ENCODE data around the gene NNAT. TPM values are rescaled to one million over a fixed set of nuclear protein-coding genes. Genes with fewer than 3 reads are reported as not detected.
"Not testable (repeated sequence)": the region's sequence is repeated elsewhere in the genome, so short reads cannot be mapped to it uniquely, and the experiment has no call there.

NNAT gene
- total RNA-seq, 2 donors from 2014 or later: 0.52 TPM; not detected in 1

GRCh38 chr20:37543828-37544227 is 22.8 kb downstream of the NNAT start:
- Histone ChIP-seq H3K27me3 (no peaks in the 10 kb centered on the region), H3K36me3 (replicated peaks in 1 of 2; ENCODE audit: insufficient read depth in 1 of 2, low read depth in 2 of 2) (no peaks in the 10 kb centered on the region), H3K27ac (no peak overlapping the region), H3K4me1 (no peaks in the 10 kb centered on the region), H3K4me3 (no peak overlapping the region), H3K9me3 (no peaks in the 10 kb centered on the region)
- no peak for TF ChIP-seq POLR2A (IDR thresholded peaks at IDR 0.05)
- 64 to 67% methylated on average over 3 of the region's 3 CpGs for WGBS, 2 donors
- ATAC-seq: no peak
- intact Hi-C loops (cut with DNase I): no loop called here
- no peak for DNase-seq

DNA sequence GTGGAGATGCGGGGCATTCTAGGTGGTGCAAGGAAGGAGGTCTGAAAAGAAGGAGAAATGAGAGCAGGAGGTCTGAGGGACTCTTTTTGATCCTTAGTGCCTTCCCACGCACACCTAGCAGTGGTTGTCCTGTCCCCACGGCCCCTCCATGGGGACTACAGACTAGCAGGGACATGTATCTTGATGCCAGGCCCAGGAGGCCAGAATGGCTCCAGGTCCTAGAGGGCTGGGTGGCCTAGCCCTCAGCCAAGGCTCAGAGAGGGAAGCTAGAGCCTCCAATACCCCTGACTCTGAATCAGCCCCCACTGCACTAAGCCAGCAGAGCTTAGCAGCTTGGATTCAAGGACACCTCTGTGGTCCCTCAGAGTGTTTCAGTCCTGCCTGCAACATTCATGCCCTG is 23.3 kb downstream of the NNAT start:
- ATAC-seq: no peak
- no peak for DNase-seq
- TF ChIP-seq, protein P1, sequence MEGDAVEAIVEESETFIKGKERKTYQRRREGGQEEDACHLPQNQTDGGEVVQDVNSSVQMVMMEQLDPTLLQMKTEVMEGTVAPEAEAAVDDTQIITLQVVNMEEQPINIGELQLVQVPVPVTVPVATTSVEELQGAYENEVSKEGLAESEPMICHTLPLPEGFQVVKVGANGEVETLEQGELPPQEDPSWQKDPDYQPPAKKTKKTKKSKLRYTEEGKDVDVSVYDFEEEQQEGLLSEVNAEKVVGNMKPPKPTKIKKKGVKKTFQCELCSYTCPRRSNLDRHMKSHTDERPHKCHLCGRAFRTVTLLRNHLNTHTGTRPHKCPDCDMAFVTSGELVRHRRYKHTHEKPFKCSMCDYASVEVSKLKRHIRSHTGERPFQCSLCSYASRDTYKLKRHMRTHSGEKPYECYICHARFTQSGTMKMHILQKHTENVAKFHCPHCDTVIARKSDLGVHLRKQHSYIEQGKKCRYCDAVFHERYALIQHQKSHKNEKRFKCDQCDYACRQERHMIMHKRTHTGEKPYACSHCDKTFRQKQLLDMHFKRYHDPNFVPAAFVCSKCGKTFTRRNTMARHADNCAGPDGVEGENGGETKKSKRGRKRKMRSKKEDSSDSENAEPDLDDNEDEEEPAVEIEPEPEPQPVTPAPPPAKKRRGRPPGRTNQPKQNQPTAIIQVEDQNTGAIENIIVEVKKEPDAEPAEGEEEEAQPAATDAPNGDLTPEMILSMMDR (IDR thresholded peaks at IDR 0.05): no peak
- no peak for TF ChIP-seq POLR2A (IDR thresholded peaks at IDR 0.05)
- H3K36me3 ChIP-seq (replicated peaks in 1 of 2; ENCODE audit: insufficient read depth in 1 of 2, low read depth in 2 of 2): no peaks in the 10 kb centered on the region
- WGBS, 2 donors: 48 to 57% methylated on average over 3 of the region's 3 CpGs
- H3K9me3 ChIP-seq: no peaks in the 10 kb centered on the region
- H3K27me3 ChIP-seq: no peaks in the 10 kb centered on the region
- no peak overlapping the region for H3K4me3 ChIP-seq
- no peaks in the 10 kb centered on the region for H3K4me1 ChIP-seq
- intact Hi-C loops (cut with DNase I): no loop called here
- no peak overlapping the region for H3K27ac ChIP-seq

DNA sequence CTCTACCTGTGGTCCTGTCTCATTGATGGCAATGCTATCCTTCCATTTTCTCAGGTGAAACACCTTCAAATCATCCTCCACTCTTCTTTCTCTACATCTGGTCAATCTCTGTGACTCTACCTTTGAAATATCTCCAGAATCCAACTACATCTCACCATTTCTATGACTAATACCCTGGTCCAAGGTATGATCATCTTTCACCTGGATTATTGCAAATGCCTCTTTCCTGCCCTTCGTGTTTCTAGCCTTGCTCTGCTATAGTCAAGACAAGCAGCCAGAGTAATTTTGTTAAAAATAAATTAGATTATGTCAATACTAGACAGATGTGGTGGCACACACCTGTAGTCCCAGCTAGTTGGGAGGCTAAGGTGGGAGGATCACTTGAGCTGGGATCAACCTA is 24.5 kb downstream of the NNAT start:
- Histone ChIP-seq H3K4me3 (no peak overlapping the region), H3K27me3 (no peaks in the 10 kb centered on the region), H3K36me3 (replicated peaks in 1 of 2; ENCODE audit: insufficient read depth in 1 of 2, low read depth in 2 of 2) (no peaks in the 10 kb centered on the region), H3K4me1 (no peaks in the 10 kb centered on the region), H3K9me3 (no peaks in the 10 kb centered on the region), H3K27ac (no peak overlapping the region)
- TF ChIP-seq, protein P1 (IDR thresholded peaks at IDR 0.05): no peak
- TF ChIP-seq POLR2A (IDR thresholded peaks at IDR 0.05): no peak
- ATAC-seq (no peak), DNase-seq (no peak)
- WGBS, 2 donors: 63 to 68% methylated on average over 1 of the region's 1 CpG
- intact Hi-C loops (cut with DNase I): no loop called here

DNA sequence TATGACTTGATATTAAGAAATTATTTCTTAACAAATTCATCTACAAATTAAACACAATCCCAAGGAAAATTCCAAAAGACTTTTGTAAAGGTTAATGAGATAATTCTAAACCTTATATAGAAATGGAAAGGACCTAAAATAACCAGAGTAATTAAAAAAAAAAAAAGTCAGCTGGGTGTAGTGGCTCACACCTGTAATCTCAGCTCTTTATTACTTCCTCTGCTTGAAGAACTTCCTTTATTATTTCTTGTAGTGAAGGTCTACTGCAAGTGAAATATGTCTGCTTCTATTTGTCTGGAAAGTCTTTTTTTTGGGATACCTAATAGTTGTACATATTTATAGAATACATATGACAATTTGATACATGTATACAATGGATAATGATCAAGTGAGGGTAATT is 26.9 kb downstream of the NNAT start:
- Histone ChIP-seq H3K27ac (no peak overlapping the region), H3K4me1 (no peaks in the 10 kb centered on the region), H3K36me3 (replicated peaks in 1 of 2; ENCODE audit: insufficient read depth in 1 of 2, low read depth in 2 of 2) (no peaks in the 10 kb centered on the region), H3K9me3 (no peaks in the 10 kb centered on the region), H3K27me3 (no peaks in the 10 kb centered on the region), H3K4me3 (no peak overlapping the region)
- no peak for DNase-seq
- TF ChIP-seq, protein P1 (IDR thresholded peaks at IDR 0.05): no peak
- TF ChIP-seq POLR2A (IDR thresholded peaks at IDR 0.05): no peak
- intact Hi-C loops (cut with DNase I): no loop called here
- ATAC-seq: no peak

- H3K27ac ChIP-seq; ATAC-seq; H3K36me3 ChIP-seq (replicated peaks in 1 of 2; ENCODE audit: insufficient read depth in 1 of 2, low read depth in 2 of 2); intact Hi-C loops (cut with DNase I); DNase-seq; H3K27me3 ChIP-seq; H3K4me1 ChIP-seq; H3K9me3 ChIP-seq; H3K4me3 ChIP-seq: not testable (repeated sequence)
- 58 to 63% methylated on average over 16 of the region's 16 CpGs for WGBS, 2 donors
Measured at GRCh38 chr20:37550101-37550920, 29.3 kb downstream of the NNAT start.

DNA sequence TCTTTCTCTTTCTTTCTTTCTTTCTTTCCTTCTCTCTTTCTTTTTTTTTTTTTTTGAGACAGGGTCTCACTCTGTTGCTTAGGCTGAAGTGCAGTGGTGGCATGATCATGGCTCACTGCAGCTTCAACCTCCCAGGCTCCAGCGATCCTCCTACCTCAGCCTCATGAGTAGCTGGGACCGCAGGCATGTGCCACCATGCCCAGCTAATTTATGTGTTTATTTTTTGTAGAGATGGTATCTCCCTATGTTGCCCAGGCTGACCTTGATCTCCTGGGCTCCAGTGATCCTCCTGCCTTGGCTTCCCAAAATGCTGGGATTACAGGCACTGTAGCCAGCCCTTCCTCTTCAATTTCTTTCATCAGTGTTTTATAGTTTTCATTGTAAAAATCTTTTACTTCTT is 30.6 kb downstream of the NNAT start:
- H3K9me3 ChIP-seq; ATAC-seq; intact Hi-C loops (cut with DNase I); H3K36me3 ChIP-seq (replicated peaks in 1 of 2; ENCODE audit: insufficient read depth in 1 of 2, low read depth in 2 of 2); DNase-seq; H3K4me3 ChIP-seq; H3K27me3 ChIP-seq; H3K27ac ChIP-seq; H3K4me1 ChIP-seq: not testable (repeated sequence)
- 77 to 88% methylated on average over 2 of the region's 2 CpGs for WGBS, 2 donors

Data from body of pancreas (tissue), 4 donors.